DMS53 treated with DMSO at 0.1 percent for 48 hours (cell line): Measurements from ENCODE around the gene DNAJB14.
"Not testable (repeated sequence)": the region's sequence is repeated elsewhere in the genome, so short reads cannot be mapped to it uniquely, and the experiment has no call there.

Source experiments
- DNase-seq: peaks from one replicate; lab custom pipeline; 2025; ENCODE audit not compliant: unreplicated experiment; lab: John Stamatoyannopoulos, UW

DNAJB14 gene

GRCh38 chr4:99946356-99947189 lies at the start of gene DNAJB14:
Gene DNAJB14 (minus strand): TSS chr4:99946618. CDS start chr4:99946571, 47 bp downstream.
- DNase-seq, result peak; percentile 42

DNA sequence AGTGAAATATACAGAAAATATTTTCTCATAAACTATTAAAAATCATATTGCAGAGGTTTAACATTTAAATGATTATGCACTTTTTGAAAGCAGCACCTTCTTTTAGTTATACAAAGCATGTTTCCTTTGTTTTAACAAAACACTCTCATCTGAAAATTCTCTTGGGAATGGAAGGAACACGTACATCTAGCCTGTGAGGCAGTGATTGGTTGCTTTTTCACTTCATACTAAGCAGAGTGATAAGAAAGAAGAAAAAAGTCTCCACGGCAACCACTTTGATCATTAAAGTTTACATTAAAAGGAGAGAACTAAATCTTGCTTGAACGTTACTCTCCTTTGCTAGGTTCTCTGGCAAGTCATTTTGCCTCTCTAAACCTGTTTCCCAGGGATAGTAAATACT lies 45.3 kb upstream of the DNAJB14 start:
- no peak for DNase-seq

- no peak for DNase-seq
Measured at GRCh38 chr4:99987681-99988080, 41.3 kb upstream of the DNAJB14 start.

- DNase-seq, result no peak
Measured at GRCh38 chr4:99986792-99987191, 40.4 kb upstream of the DNAJB14 start.

GRCh38 chr4:99983289-99983943 lies 37.0 kb upstream of the DNAJB14 start:
- DNase-seq, result no peak

GRCh38 chr4:99979872-99980271 lies 33.5 kb upstream of the DNAJB14 start:
- no peak for DNase-seq

GRCh38 chr4:99971453-99972111 lies 25.2 kb upstream of the DNAJB14 start:
- DNase-seq, result no peak

DNA sequence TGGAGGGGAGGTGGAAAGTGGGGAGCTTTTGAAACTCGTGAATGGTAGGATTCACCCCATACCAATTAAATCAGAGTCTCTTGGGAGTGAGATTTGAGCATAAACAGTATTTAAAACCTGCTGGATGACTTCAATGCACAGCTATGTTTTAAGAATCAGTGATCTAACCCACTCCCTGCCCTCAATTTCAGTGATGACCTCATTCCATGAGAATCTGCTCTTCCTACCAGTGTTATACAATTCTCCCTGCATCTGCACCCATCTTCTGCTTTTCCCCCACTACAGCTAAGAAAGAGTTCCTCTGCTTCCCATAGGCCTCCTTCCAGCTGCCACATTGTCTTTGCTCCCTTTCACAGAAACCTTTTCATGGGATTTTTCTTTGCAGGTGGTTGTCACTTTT lies 21.9 kb upstream of the DNAJB14 start:
- no peak for DNase-seq

DNA sequence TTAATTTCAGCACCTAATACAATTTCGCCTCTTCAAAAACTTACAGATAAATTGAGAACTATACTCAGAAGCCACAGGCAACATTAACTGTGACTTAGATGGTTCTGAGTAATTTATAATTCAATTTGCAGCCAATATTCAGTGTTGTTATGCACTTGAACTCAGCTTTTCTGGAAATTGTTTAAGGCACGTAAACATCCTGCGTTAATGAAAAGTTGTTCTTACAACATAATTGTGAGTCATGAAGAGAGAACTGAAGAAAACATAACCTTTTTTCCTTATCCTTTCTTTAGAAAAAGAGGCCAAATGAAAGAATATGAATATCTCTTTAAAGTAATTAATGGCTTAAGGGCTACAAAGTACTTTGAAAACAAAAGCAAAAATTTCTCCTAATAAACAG lies 20.3 kb upstream of the DNAJB14 start:
- no peak for DNase-seq

DNA sequence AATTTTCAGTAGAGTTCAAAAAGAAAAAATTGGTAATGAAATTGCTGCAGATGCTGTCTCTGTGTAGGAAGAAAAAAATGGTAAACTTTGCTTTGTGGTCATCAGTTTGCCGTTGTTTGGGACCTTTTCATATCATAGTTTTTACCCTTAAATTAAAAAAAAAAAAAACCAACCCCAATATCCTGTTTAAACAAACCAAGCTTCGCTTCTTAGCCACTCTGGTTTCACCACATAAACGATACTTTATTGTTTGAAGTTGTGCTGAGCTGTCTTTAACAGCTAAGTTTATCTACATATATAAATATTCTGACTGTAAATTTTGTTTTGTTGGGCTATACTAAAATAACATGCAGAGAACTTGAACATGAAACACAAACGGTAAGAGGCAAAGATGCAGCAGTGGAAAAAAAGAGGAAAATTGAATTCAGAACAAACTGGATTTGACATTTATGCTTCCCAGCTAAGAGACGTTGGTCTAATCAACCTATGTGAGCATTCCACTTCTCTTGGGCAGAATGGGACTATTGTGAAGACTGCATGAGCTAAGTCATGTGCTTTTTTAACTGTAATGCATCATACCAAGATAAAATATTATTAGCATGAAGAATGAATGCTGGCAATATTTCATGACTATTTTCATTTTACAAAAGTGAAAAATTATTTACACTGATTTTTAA lies 19.4 kb upstream of the DNAJB14 start:
- no peak for DNase-seq

DNA sequence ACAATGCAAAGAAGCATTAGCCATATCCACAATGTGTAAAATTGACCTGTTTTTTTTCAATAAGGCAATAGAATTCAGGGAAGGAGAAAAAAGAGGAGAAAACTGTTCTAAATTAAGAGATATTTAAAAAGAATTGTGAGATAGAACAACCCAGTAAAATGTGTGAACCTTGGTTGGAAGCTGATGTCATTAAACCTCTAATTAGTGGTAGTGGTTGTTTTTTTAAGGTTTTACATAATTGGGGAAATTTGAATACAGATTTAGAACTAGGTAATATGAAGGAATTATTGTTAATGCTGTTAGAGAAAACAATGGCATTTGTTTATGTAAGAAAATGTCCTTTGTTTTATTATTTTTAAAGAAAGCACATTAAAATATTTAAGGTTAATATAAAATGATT lies 18.8 kb upstream of the DNAJB14 start:
- DNase-seq, result no peak

DNA sequence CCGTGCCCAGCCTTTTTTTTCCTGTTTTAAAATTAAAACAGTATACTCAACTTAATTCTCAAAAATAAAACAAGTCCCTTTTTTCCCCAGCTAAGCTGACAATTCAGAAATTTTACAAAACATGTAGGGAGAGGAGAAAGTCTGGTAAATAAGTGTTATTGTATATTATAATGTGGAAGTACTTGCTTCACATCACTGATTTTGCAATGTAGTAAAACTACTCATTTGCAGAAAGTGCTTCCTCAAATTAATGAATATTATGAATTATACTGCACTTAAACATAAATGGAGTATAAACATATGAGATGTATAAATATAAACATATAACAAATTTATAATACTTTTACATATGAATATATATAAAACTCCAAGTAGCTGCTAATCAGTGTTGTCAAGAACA lies 15.3 kb upstream of the DNAJB14 start:
- DNase-seq, result no peak

- no peak for DNase-seq
Measured at GRCh38 chr4:99960648-99961047, 14.2 kb upstream of the DNAJB14 start.

DNA sequence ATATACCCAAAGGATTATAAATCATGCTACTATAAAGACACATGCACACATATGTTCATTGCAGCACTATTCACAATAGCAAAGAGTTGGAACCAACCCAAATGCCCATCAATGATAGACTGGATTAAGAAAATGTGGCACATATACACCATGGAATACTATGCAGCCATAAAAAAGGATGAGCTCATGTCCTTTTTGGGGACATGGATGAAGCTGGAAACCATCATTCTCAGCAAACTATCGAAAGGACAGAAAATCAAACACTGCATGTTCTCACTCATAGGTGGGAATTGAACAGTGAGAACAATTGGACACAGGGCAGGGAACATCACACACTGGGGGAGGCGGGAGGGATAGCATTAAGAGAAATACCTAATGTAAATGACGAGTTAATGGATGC lies 11.8 kb upstream of the DNAJB14 start:
- DNase-seq, result not testable (repeated sequence)

GRCh38 chr4:99950913-99951254 lies 4.5 kb upstream of the DNAJB14 start:
- no peak for DNase-seq

- DNase-seq, result peak; percentile 95
Measured at GRCh38 chr4:99949999-99950912, 3.8 kb upstream of the DNAJB14 start, which contains the start of gene H2AZ1. Gene H2AZ1 (minus strand): TSS chr4:99950275. CDS start chr4:99950170, 105 bp downstream.

DNA sequence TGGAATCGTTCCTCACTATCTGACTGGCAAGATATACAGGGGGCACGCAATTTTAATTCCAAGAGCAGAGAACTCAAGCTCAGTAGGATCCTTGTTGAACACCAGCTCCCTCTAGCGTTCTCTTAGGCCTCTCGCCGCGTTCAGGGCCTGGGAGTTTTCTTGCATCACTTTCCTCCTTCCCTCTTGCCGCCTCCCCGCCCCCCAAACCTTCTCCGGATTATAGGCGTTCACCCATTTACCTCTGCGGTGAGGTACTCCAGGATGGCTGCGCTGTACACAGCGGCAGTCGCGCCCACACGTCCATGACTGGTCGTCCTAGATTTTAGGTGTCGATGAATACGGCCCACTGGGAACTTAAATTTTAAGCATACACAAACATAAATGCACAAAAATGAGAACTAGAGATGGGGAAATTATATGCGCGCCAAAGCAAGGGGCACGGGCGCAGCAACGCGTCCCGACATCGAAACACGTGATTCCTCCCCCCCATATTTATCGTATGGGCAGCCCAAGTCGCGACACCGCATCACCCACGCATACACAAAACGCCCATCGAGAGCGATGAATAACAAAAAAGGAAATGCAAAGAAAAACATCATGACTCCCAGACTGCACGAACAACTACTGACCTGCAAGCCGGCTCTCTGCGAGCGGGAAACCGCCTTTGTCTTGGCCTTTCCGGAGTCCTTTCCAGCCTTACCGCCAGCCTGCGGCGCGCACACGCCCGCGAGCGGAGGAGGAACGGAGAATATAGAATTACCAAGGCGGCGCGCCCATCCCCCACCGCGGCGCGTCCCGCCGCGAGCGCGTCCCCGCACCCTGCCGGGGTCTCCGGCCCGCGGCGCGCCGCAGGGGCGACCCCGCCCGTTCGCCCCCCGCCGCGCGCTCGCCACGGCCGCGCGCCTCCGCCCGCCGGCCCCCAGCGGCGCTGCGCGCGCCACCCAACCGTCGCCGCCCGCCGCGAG lies 2.9 kb upstream of the DNAJB14 start:
- DNase-seq, result peak; percentile 72

- no peak for DNase-seq
Measured at GRCh38 chr4:99947608-99948007, 1.2 kb upstream of the DNAJB14 start.

DNA sequence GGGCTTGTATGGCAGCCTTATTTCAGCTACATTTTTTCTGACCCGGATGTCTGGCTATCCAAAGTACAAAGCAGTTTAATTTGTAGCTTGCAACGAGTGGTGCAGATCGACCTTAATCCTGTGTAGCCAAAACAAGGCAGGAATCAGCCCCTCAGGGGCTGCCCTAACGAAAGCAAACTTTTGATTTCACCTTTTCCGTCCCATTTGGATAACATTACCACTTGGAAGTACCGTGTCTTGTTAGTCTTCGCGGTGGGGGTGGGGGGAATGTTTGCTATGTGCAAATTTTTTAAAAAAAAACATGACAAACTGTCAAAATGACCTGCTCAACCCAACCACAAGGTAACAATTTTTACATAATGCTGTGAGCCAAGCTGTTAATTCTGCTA lies 766 bp upstream of the DNAJB14 start:
- no peak for DNase-seq
